HG03139 (cell line): ENCODE measurements around the gene TNFSF12.
"Not testable (repeated sequence)": the region's sequence is repeated elsewhere in the genome, so short reads cannot be mapped to it uniquely, and the experiment has no call there.

Experiments
- ATAC-seq: cut with Tn5 transposase; IDR thresholded peaks from one replicate; pipeline ENCODE4 v1.9.1; 2021; ENCODE audit not compliant: unreplicated experiment

Gene TNFSF12

DNA sequence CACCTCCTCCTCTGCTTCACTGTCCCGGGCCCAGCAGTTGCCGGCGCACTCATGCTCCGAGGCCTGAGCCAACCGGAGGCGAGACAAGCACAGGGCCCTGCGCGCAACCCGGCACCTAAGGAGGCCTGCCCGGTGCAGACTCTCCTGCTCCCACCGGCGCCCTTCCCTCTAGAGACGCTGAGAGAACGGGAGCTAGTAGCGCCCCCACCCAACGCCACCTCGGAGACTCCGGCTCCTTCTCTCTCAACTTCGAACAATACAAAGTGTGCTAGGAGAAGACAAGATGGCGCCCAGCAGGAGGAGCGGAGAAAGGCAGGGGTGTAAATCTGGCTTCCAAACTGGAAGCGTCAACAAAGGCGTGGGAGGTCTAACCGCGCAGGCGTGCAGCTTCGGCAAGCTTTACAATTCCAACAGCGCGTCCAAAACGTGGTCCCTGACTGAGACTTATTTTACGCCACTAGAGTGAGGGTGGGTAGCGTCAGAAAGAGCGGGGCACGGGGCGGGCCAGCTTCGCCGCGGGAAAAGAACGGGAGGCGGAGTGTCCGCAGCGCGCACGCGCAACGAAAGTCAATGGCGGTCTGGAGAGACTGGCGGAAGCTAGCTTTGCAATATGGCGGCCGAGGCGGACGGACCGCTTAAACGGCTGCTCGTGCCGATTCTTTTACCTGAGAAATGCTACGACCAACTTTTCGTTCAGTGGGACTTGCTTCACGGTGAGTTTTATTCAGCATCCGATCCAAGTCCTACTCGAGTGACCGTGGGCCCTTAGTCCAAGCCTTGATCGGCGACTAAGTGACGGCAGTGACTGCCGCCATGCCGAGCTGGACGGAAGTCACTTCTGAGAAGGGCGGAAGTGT lies 34.6 kb downstream of the TNFSF12 start, which contains the start of gene MPDU1:
TSS of gene MPDU1 (plus strand) at position 600 of the 857 bp plus-strand sequence. CDS start at position 611, 11 bp downstream.
- peak; percentile 51 for ATAC-seq

DNA sequence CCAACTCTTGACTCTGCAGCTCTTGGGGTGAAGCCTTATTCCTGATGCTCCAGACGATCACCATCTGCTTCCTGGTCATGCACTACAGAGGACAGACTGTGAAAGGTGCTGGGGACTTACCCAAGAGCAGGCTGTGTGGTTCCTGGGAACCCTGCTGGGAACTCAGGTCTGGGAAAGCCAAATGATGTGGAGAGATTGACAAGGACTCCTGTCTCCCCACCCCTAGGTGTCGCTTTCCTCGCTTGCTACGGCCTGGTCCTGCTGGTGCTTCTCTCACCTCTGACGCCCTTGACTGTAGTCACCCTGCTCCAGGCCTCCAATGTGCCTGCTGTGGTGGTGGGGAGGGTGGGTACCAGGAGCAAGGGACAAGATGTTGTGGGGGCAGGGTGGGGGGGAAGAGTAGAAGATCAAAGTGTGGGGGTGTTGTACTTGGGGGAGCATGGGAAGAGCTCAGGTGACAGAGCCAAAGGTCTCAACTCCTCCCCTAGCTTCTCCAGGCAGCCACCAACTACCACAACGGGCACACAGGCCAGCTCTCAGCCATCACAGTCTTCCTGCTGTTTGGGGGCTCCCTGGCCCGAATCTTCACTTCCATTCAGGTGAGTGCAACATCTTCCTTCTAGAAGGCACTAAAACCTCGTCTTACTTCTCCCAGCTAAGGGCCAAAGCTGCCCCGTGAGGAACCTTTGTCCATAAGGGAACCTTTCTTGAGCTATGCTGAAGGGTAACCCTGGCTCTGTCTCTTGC lies 38.0 kb downstream of the TNFSF12 start:
- no peak for ATAC-seq

DNA sequence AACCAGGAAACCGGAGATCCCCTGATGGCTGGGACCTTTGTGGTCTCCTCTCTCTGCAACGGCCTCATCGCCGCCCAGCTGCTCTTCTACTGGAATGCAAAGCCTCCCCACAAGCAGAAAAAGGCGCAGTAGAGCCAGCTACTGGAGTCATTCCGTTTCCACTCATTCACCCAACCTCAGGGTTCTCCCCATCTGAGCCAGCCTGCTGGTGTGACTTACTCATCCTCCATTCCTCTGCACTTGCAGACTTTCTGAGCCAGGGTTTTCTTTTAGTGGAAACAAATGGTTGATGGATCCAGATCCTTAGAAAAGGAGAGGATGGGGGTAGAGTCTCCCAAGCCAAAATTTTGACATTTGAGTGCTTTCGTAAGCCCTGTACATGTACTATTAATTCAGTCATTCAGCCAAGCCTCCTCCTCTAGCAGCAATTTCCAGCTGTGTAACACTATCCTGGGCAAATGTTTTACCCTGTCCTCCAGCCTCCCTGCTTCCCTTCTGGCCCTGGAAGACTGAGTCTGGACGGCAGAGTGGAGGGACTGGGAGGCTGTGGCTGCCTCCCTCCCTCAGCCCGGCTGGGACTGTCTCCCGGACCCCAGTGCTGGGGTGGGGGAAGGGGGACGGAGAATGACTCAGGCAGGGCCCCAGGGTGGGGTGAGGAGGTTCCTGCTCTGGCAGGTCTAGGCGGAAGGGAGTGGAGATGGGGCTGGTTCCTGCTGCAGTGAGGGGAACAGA lies 38.7 kb downstream of the TNFSF12 start:
- no peak for ATAC-seq

- ATAC-seq = no peak
These were observed 39.8 kb downstream of the TNFSF12 start for GRCh38 chr17:7588553-7589203.

DNA sequence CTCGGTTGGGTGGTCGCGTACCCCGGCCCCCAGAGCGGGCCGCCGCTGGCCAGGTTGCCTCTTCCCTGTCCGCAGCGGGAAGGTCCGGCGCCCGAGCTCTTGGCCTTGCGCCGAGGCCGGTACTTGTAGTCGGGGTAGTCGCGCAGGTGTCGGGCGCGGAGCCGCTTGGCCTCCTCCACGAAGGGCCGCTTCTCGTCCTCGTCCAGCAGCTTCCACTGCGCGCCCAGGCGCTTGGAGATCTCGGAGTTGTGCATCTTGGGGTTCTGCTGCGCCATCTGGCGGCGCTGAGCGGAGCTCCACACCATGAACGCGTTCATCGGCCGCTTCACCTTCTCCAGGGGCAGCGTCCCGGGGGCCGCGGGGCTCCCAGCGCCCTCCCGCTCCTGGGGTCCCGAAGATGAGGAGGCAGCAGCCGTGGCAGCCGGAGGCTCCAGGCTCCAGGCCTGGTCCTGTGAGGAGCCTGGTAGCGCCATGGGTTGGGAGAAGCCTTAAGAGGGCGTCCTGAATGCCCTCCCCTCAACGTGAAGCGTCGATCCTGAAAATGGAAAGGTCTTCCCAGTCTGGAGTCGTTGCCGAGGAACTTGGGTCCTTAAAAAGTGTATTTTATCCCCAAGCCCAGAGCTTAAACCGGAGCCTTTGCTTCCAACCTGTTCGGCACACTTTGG lies 40.5 kb downstream of the TNFSF12 start:
- ATAC-seq = no peak

DNA sequence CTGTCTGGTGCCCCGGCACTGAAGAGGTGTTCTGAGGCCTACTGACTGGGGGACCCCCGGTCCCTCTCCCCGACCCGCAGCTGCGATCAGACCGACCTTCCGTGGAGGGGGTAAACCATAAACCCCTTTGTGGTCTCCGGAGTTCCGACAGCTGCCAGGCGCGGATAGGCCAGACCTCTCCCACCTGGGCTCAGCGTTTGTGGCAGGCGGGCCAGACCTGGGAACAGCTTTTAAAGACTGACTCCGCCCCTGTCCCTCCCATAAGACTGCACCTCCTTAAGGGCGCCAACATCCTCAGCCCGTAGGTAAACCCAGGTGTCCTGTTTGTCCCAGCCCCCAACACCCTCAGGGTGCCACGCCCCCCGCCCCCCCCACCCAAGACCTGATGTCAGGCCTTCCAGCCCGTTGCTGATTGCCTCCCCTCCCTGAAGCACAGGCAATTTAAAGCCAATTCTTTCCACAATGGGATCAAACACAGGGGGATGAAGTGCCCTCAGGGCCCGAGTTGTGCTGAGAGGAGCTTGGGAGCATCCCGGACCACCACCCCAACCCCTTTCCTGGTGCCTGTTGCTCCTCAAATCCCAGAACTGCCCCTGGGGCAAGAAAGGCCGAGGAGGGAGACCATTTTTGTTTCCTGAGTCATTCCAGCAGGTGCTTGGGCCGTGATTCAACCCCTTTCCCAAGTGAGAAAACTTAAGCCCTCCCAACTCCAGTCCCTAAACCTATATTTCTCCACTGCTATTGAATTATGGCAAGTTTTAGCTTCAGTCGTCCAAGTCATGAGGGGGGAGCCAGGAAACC lies 41.2 kb downstream of the TNFSF12 start, which contains the start of gene SOX15:
TSS of gene SOX15 (minus strand) at position 204 of the 801 bp plus-strand sequence. CDS start 418 bp downstream, outside the sequence.
- ATAC-seq = no peak

GRCh38 chr17:7590743-7591142 lies 41.9 kb downstream of the TNFSF12 start:
- no peak for ATAC-seq

DNA sequence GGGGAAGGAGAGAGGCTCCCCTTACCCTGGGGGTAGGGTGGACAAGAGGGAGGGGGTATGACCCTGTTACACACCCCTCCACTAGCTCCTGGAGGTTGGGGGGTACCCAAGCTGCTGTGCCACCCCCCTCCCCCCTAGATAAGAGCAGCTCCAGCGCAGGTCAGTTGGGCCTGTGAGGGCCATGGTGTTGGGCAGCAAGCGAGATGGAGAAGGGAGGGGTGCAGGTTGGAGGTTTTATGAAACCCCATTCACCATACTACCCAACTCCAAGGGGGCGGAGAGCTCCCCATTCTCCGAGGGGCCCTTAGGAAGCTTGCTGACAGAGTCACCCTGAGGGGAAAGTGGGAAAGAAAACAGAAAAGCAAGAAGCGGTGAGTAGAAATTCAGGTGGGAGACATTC lies 42.7 kb downstream of the TNFSF12 start:
- no peak for ATAC-seq

DNA sequence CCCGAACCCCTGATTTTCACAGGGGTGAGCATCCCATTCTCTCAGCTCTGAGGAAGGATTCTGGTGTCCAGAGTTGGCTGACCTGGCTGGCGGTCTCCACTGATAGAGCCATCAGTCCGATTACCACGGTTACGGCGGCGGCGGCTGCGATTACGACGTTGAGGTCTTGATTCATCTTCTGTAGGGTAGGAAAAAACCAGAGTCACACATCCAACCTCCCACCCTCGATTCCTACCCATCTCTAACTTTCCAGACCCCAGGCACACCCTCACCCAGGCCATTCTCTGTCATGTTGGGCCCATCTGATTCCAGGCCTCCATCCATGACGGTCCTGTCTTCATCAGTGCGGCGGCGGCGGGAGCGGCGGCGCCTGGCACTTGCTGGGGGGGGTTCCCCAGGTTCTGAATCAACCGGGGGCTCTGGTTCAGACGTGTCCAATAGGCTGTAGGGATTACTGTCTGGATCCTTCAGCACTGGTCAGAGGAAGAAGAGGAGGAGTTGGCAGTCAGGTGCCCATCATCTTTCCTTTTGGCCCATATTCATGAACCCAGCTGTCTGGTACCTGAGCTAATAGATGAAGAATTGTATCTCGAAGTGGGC lies 43.7 kb downstream of the TNFSF12 start:
- no peak for ATAC-seq

- no peak for ATAC-seq
These were observed 44.4 kb downstream of the TNFSF12 start for GRCh38 chr17:7593296-7593695.

GRCh38 chr17:7597561-7597960 lies 48.7 kb downstream of the TNFSF12 start:
- ATAC-seq = not testable (repeated sequence)

GRCh38 chr17:7606280-7606679 lies 57.4 kb downstream of the TNFSF12 start:
- no peak for ATAC-seq
